Esophagus (tissue), 2 donors: Measurements from ENCODE around the gene SLC7A10. TPM values are rescaled to one million over a fixed set of nuclear protein-coding genes. Genes with fewer than 3 reads are reported as not detected.
"Not testable (repeated sequence)": the region's sequence is repeated elsewhere in the genome, so short reads cannot be mapped to it uniquely, and the experiment has no call there.

ENCODE experiments used
- H3K27ac ChIP-seq, 2 donors: one replicate each; pipeline ENCODE4 v1.5.1; 2013; ENCODE audit warnings: low read depth in 2 of 2, mild to moderate bottlenecking in 2 of 2, inconsistent platforms in 1 of 2, low read length in 1 of 2, moderate library complexity in 1 of 2
- H3K27me3 ChIP-seq, 2 donors: one replicate each; pipeline ENCODE4 v1.6.1; 2013; ENCODE audit warnings: low read length in 2 of 2, control low read depth in 1 of 2, mild to moderate bottlenecking in 1 of 2; ENCODE audit not compliant: insufficient read depth in 2 of 2, control insufficient read depth in 1 of 2
- H3K36me3 ChIP-seq, 2 donors: one replicate each; pipeline ENCODE4 v1.6.1; 2013; ENCODE audit warnings: low read length in 1 of 2; ENCODE audit not compliant: control insufficient read depth in 2 of 2, insufficient read depth in 2 of 2
- H3K4me1 ChIP-seq, 2 donors: one replicate each; pipeline ENCODE4 v1.6.1; 2013; ENCODE audit warnings: low read length in 1 of 2; ENCODE audit not compliant: control insufficient read depth in 2 of 2, insufficient read depth in 2 of 2
- H3K4me3 ChIP-seq, 2 donors: one replicate each; pipeline ENCODE4 v1.5.1; 2013; ENCODE audit warnings: low read length in 2 of 2, mild to moderate bottlenecking in 2 of 2, low read depth in 1 of 2, moderate library complexity in 1 of 2
- H3K9me3 ChIP-seq, 2 donors: one replicate each; pipeline ENCODE4 v1.6.1; 2013; ENCODE audit warnings: mild to moderate bottlenecking in 2 of 2, low read depth in 1 of 2, low read length in 1 of 2, moderate library complexity in 1 of 2; ENCODE audit not compliant: control insufficient read depth in 2 of 2, insufficient read depth in 1 of 2
- WGBS, 2 donors: extraction: QIAGEN DNeasy Blood & Tissue Kit; methylation state at CpG; one replicate each; pipeline ENCODE4 v1.1.7; 2013; 5-methylcytosine and 5-hydroxymethylcytosine counted together
- polyA plus RNA-seq, 2 donors: library from polyadenylated mRNA; stranded (reverse); fragments of 200-250 nt; gene quantifications; one replicate each; pipeline ENCODE4 v1.2.3, GENCODE V29; 2013
- donor health status: healthy with polysubstance abuse.
- donor health status: Bipolar disorder and iron deficiency.

SLC7A10 gene
- polyA plus RNA-seq, 2 donors, result 0.04 TPM; not detected in 1

DNA sequence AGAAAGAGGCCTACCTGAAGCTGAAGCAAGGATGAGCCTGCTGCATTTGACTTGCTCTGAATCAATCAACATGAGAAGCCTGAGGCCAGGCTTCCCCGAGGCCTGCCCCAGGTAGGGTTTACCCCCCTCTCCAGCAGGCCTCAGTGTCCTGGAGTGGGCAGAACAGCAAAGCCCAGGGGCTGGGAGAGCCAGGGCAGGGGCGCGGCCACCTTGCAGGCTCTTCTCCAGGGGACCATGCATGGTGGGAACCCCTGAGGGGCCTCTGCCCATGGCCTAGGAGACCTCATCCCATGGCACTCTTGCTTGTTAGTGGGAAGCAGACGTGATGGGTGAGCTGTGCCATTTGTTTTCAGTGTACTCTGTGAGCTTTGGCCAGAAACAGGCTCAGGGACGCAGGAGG is 51.5 kb downstream of the SLC7A10 start:
- Histone ChIP-seq H3K4me1 (peaks cover 5 to 6% of the 10 kb centered on the region in 2 donors), H3K9me3 (no peaks in the 10 kb centered on the region), H3K27me3 (no peaks in the 10 kb centered on the region), H3K27ac (no peak overlapping the region), H3K4me3 (no peak overlapping the region), H3K36me3 (no peaks in the 10 kb centered on the region)
- WGBS, 2 donors, result 87 to 92% methylated on average over 5 of the region's 5 CpGs

DNA sequence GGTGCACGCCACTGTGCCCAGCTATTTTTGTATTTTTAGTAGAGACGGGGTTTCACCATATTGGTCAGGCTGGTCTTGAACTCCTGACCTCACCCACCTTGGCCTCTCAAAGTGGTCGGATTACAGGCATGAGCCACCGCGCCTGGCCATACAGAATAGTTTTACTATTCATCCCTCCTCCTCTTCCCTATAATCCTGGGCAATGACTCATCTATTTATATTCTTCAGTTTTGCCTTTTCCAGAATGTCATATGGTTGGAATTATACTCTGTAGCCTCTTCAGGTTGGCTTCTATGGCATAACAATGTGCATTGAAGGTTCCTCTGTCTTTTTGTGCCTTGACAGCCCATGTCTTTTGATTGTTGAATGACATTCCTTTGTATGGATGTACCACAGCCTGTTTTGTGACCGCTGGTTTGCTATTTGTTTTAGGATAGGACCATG is 53.7 kb downstream of the SLC7A10 start:
- peaks cover 5 to 6% of the 10 kb centered on the region in 2 donors for H3K4me1 ChIP-seq
- no peaks in the 10 kb centered on the region for H3K9me3 ChIP-seq
- no peak overlapping the region for H3K27ac ChIP-seq
- H3K4me3 ChIP-seq, result no peak overlapping the region
- 65 to 73% methylated on average over 6 of the region's 6 CpGs for WGBS, 2 donors
- no peaks in the 10 kb centered on the region for H3K36me3 ChIP-seq
- no peaks in the 10 kb centered on the region for H3K27me3 ChIP-seq

DNA sequence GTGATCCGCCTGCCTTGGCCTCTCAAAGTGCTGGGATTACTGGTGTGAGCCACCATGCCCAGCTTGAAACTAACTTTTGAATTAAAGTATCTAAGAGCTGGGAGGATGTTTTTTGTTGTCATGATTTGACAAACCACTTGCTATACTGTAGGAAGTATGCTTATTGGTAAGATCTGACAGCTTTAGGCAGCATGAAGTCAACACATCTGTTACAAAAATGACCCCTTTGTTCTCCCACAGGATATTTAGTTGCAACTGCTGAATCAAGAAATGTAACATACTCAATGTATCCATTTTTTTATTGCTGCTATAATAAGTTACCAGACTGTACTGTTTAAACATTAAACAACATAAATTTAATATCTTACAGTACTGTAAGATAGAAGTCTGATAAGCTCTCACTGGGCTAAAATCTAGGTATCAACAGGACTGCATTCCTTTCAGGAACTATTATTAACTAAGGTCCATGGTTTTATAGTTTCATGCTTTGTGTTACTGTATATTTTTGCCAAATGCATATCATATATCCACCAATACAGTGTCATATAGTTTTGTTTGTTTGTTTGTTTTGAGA is 54.3 kb downstream of the SLC7A10 start:
- H3K9me3 ChIP-seq, result no peaks in the 10 kb centered on the region
- H3K4me1 ChIP-seq, result peaks cover 5 to 6% of the 10 kb centered on the region in 2 donors
- no peak overlapping the region for H3K27ac ChIP-seq
- no peaks in the 10 kb centered on the region for H3K36me3 ChIP-seq
- no peak overlapping the region for H3K4me3 ChIP-seq
- 88 to 100% methylated on average over 1 of the region's 1 CpG for WGBS, 2 donors
- no peaks in the 10 kb centered on the region for H3K27me3 ChIP-seq

DNA sequence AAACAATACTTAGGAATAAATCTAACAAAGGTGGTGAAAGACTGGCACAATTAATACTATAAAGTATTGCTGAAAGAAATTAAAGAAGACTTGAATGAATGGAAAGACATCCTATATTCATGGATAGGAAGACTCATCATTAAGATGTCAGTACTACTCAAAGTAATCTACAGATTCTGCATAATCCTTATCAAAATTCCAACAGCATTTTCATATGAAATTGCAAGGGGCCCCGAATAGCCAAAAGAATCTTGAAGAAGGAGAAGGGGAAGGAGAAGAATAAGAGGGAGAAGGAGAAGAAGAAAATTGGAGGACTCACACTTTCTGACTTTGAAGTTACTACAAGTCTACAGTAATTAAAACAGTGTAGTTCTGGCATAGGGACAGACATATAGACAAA is 57.1 kb downstream of the SLC7A10 start:
- H3K27me3 ChIP-seq, result no peaks in the 10 kb centered on the region
- H3K4me3 ChIP-seq, result no peak overlapping the region
- no peaks in the 10 kb centered on the region for H3K9me3 ChIP-seq
- no peaks in the 10 kb centered on the region for H3K4me1 ChIP-seq
- no peak overlapping the region for H3K27ac ChIP-seq
- H3K36me3 ChIP-seq, result no peaks in the 10 kb centered on the region
- WGBS, 2 donors, result 79 to 97% methylated on average over 1 of the region's 1 CpG

DNA sequence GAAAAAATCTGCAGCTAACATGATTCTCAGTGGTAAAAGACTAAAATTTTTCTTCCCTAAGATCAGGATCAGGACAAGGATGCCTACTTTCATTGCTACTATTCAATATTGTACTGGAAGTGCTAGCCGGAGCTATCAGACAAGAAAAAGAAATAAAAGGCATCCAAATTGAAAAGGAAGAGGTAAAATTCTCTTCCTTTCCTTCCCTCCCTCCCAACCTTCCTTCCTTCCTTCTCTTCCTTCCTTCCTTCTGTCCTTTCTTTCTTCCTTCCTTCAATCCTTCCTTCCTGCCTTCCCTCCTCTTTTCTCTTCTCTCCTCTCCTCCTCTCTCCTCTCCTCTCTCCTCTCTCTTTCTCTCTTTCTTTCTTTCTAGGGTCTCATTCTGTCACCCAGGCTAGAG is 58.2 kb downstream of the SLC7A10 start:
- Histone ChIP-seq H3K27me3 (no peaks in the 10 kb centered on the region), H3K4me3 (no peak overlapping the region), H3K4me1 (no peaks in the 10 kb centered on the region), H3K36me3 (no peaks in the 10 kb centered on the region), H3K27ac (no peak overlapping the region), H3K9me3 (no peaks in the 10 kb centered on the region)
- 97 to 100% methylated on average over 1 of the region's 1 CpG for WGBS, 2 donors

DNA sequence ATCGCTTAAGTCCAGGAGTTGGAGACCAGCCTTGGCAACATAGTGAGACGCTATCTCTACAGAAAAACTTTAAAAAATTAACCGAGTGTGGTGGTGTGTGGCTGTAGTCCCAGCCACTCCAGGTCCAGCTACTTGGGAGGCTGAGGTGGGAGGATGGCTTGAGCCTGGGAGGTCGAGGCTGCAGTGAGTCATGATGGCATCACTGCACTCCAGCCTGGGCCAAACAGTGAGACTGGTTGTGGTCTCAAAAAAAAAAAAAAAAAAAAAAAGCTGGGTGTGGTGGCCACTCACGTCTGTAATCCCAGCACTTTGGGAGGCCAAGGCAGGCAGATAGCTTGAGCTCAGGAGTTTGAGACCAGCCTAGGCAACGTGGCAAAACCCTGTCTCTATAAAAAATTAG is 59.6 kb downstream of the SLC7A10 start:
- H3K9me3 ChIP-seq, H3K27me3 ChIP-seq, H3K4me1 ChIP-seq, H3K4me3 ChIP-seq, H3K36me3 ChIP-seq, H3K27ac ChIP-seq: not testable (repeated sequence)
- 66 to 73% methylated on average over 6 of the region's 6 CpGs for WGBS, 2 donors

DNA sequence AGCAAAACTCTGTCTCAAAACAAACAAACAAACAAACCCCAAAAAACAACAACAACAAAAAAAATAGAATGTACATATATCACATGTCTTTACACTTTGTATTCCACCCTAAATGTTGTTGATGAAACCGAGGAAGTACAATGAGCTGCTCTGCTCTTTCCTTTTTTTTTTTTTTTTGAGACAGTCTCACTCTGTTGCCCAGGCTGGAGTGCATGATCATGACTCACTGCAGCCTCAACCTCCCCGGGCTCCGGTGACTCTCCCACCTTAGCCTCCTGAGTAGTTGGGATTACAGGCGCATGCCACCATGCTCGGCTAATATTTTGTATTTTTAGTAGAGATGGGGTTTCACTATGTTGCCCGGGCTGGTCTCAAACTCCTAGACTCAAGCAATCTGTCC is 62.2 kb downstream of the SLC7A10 start:
- Histone ChIP-seq H3K4me3 (no peak overlapping the region), H3K27ac (no peak overlapping the region), H3K36me3 (no peaks in the 10 kb centered on the region), H3K27me3 (no peaks in the 10 kb centered on the region), H3K9me3 (no peaks in the 10 kb centered on the region), H3K4me1 (no peaks in the 10 kb centered on the region)
- 92 to 94% methylated on average over 6 of the region's 6 CpGs for WGBS, 2 donors

DNA sequence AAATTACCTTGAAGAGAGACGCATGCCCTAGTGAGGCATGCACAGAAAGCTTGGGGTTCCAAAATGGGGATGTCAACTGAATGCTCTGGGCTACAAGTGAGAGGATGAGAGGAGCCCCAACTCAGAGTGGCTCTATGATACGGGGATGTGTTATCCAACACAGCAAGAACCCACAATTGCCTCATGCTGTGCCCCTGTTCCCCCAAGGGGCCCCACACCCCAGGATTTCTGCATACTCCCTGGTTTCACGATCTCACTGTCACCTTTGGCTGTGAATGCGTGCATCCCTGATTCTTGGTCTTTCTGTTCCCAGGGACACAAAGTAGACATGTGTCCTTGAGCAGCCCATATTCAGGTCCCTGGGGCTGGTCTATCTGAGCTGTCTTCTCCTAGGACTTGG is 64.4 kb downstream of the SLC7A10 start:
- WGBS, 2 donors, result 72 to 88% methylated on average over 4 of the region's 4 CpGs

DNA sequence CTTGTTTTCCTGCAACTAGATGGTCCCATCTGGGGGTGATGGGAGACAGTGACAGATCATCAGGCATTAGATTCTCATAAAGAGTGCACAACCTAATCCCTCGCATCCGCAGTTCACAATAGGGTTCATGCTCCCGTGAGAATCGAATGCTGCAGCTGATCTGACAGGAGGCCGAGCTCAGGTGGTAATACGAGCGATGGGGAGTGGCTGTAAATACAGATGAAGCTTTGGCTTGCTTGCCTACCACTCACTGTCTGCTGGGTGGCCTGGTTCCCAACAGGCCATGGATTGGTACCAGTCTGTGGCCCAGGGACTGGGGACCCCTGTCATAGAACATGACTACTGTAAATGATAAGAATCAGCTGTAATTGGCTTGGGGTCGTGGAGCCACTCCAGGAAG is 65.8 kb downstream of the SLC7A10 start:
- Histone ChIP-seq H3K4me3 (no peak overlapping the region), H3K36me3 (no peaks in the 10 kb centered on the region), H3K4me1 (no peaks in the 10 kb centered on the region), H3K9me3 (no peaks in the 10 kb centered on the region), H3K27ac (no peak overlapping the region), H3K27me3 (no peaks in the 10 kb centered on the region)
- WGBS, 2 donors, result 91 to 92% methylated on average over 8 of the region's 8 CpGs

More for the DNA sequence above, 64.4 kb downstream of the SLC7A10 start:
- no peaks in the 10 kb centered on the region for H3K4me1 ChIP-seq
- no peaks in the 10 kb centered on the region for H3K36me3 ChIP-seq
- H3K27me3 ChIP-seq, result no peaks in the 10 kb centered on the region
- H3K27ac ChIP-seq, result no peak overlapping the region
- H3K9me3 ChIP-seq, result no peaks in the 10 kb centered on the region
- no peak overlapping the region for H3K4me3 ChIP-seq

DNA sequence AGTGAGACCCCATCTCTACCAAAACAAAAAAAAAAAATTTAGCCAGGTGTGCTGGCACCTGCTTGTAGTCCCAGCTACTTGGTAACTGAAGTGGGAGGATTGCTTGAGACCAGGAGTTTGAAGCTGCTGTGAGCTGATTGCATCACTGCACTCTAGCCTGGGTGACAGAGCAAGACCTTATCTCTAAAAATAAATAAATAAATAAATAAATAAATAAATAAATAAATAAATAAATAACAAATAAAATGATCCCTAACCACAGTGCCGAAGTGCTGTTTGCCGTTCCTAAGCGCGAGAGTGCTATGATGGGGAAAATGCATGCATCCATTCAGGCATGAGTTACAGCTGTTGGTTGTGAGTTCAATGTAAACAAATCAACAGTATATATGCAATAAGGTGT is 66.5 kb downstream of the SLC7A10 start:
- Histone ChIP-seq H3K4me3 (no peak overlapping the region), H3K4me1 (no peaks in the 10 kb centered on the region), H3K27ac (no peak overlapping the region), H3K36me3 (no peaks in the 10 kb centered on the region), H3K27me3 (no peaks in the 10 kb centered on the region), H3K9me3 (no peaks in the 10 kb centered on the region)
- WGBS, 2 donors, result 98 to 99% methylated on average over 4 of the region's 4 CpGs
